Neural crest cell (in vitro differentiated cells): Measurements from ENCODE around the gene LRRC8D. TPM values are rescaled to one million over a fixed set of nuclear protein-coding genes. Genes with fewer than 3 reads are reported as not detected.

Experiments used
- DNase-seq: peaks from one replicate; pipeline ENCODE4 v3.0.0; 2021; ENCODE audit warnings: low read depth, mixed read lengths, low spot score
- H3K27ac Mint-ChIP-seq: one replicate; pipeline ENCODE4 v1.8.0; 2021; ENCODE audit warnings: mild to moderate bottlenecking, mixed read lengths; ENCODE audit not compliant: unreplicated experiment
- H3K27me3 Mint-ChIP-seq: 2 replicates; pipeline ENCODE4 v1.8.0; 2021; ENCODE audit warnings: low read depth, mild to moderate bottlenecking, mixed read lengths
- H3K36me3 Mint-ChIP-seq: 2 replicates; pipeline ENCODE4 v1.8.0; 2021; ENCODE audit warnings: low read depth, mild to moderate bottlenecking, mixed read lengths
- H3K4me1 Mint-ChIP-seq: 2 replicates; pipeline ENCODE4 v1.8.0; 2021; ENCODE audit warnings: mixed read lengths
- H3K4me3 Mint-ChIP-seq: one replicate; pipeline ENCODE4 v1.8.0; 2021; ENCODE audit warnings: mild to moderate bottlenecking, mixed read lengths
- H3K9me3 Mint-ChIP-seq: 2 replicates; pipeline ENCODE4 v1.8.0; 2021; ENCODE audit warnings: mixed read lengths
- CTCF ChIP-seq: fragments of 200-600 bp; sonication (generic); conservative IDR thresholded peaks from 2 replicates; pipeline ENCODE4 v1.5.0; 2021; ENCODE audit warnings: antibody characterized with exemption, mild to moderate bottlenecking
- total RNA-seq: library from RNA; stranded (reverse); gene quantifications from 2 replicates; pipeline ENCODE4 v1.2.1, GENCODE V29; 2021

The LRRC8D gene
- total RNA-seq, 1 donor from 2014 or later = 44.9 TPM

GRCh38 chr1:89837510-89837909 lies 16.7 kb downstream of the LRRC8D start:
- TF ChIP-seq CTCF = no peak
- Mint-ChIP-seq H3K4me1 (peaks cover 71% of the 10 kb centered on the region), H3K27me3 (no peaks in the 10 kb centered on the region), H3K36me3 (no peaks in the 10 kb centered on the region), H3K4me3 (no peak overlapping the region), H3K9me3 (no peaks in the 10 kb centered on the region), H3K27ac (no peak overlapping the region)
- no peak for DNase-seq

GRCh38 chr1:89839516-89839915 lies 18.7 kb downstream of the LRRC8D start:
- no peaks in the 10 kb centered on the region for H3K9me3 Mint-ChIP-seq
- peaks cover 72% of the 10 kb centered on the region for H3K4me1 Mint-ChIP-seq
- H3K27me3 Mint-ChIP-seq = no peaks in the 10 kb centered on the region
- H3K4me3 Mint-ChIP-seq = no peak overlapping the region
- no peak overlapping the region for H3K27ac Mint-ChIP-seq
- H3K36me3 Mint-ChIP-seq = peaks cover 3% of the 10 kb centered on the region
- TF ChIP-seq CTCF = no peak
- no peak for DNase-seq

- no peak for DNase-seq
- Mint-ChIP-seq H3K27ac (no peak overlapping the region), H3K27me3 (no peaks in the 10 kb centered on the region), H3K36me3 (peaks cover 7% of the 10 kb centered on the region), H3K4me1 (peaks cover 55% of the 10 kb centered on the region), H3K4me3 (peak overlapping the region; percentile 58), H3K9me3 (no peaks in the 10 kb centered on the region)
- TF ChIP-seq CTCF = no peak
Measured at GRCh38 chr1:89841507-89841906, 20.7 kb downstream of the LRRC8D start.

GRCh38 chr1:89842567-89843272 lies 21.9 kb downstream of the LRRC8D start:
- Mint-ChIP-seq H3K9me3 (no peaks in the 10 kb centered on the region), H3K27ac (peak overlapping the region; percentile 84), H3K4me1 (peaks cover 46% of the 10 kb centered on the region), H3K36me3 (peaks cover 7% of the 10 kb centered on the region), H3K27me3 (no peaks in the 10 kb centered on the region), H3K4me3 (peak overlapping the region; percentile 89)
- TF ChIP-seq CTCF = no peak
- no peak for DNase-seq

GRCh38 chr1:89843273-89844130 lies 22.7 kb downstream of the LRRC8D start:
- TF ChIP-seq CTCF = peak; percentile 76
- DNase-seq = peak; percentile 56
- Mint-ChIP-seq H3K27ac (peak overlapping the region; percentile 84), H3K4me3 (peak overlapping the region; percentile 91), H3K27me3 (no peaks in the 10 kb centered on the region), H3K9me3 (no peaks in the 10 kb centered on the region), H3K4me1 (peaks cover 43% of the 10 kb centered on the region), H3K36me3 (peaks cover 7% of the 10 kb centered on the region)
